Dedifferentiated amniotic fluid mesenchymal stem cell (primary cell): ENCODE measurements around the gene IFNLR1.

ENCODE experiments used
- DNase-seq: peaks from one replicate; pipeline ENCODE4 v3.0.0-alpha.2; 2016; ENCODE audit errors: extremely low spot score

IFNLR1 gene

DNA sequence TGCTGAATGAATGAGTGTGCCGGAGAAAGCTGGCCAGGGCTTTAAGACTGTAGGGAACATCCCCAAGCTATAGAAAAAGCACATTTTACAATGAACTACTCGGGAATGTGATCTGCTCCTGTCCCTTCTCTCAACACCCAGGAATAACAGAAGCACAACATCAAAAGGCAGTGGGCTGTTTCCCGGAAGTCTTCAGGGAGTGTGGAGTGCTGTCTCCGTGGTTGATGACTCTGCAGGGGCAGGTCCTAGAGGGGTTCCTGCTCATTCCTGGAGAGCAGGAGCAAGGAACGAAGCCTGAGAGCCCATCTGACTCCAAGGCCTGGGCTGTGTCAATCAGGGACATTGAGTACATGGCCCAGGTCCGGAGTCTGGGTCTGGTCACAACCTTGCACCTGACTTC is 39.3 kb downstream of the IFNLR1 start:
- no peak for DNase-seq

DNA sequence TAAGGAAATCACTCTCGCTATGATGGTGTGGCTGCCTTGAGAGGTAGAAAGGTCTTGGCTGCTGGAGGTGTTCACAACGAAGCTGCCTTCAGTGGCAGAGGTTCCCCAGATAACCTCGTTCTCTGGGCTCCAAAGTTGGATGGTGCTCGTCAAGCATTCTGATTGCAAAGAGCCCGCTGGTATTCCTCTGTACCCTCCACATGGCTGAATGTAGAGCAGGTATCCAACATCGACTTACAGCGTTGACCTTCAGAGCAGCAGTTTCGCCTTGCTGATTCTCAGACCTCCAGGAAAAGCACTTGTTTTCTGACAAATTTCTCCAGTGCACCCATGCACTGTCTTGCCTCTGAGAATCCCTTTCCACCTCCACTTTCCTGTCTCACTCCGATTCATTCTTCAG is 39.9 kb downstream of the IFNLR1 start:
- DNase-seq = no peak

DNA sequence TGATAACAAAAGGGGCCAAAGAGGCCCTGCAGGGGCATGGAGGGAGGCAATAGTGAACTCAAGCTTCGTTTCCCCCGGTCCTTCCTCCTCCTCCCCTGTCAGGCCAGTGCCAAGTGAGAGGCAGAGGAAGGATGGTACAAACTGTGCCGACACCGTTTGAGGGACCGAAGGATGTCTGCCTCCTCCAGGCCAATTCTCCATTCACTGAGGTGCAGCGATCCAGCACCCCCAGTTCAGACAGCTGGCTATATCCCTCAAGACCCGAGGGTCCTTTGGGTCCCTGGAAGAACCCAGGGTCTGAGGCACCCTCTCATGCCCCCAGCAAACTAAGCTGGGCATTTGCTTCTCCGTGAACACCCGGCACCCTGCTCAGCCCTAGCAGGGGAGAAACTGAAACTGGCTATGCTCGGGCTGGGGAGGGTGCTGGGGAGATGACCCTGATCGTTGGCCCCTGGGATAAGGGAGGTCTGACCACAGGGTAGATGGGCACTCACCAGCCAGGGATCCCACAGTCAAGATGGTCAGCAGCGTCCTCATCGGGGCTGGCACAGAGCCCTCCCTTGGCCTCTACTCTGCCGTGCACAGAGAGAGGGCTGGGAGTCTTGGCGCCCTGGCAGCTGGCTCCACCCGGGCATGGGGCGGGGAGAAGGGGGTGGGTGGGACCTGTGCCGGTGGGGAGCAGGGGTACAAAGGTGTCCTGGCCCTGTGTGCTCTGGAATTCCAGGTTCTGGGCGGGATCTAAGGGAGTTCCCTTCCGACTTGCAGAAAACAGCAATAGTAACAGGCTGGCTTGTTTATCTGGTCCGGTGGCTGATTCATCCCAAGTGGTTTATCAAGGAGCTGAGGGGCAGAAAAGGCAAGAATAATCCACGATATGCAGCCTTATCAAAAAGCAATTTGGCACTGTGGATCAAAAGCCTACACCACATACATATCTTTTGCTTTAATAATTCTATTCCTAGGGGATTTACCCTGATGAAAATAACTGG is 44.2 kb downstream of the IFNLR1 start, which contains the start of gene IL22RA1:
TSS of gene IL22RA1 (minus strand) at position 595 of the 989 bp plus-strand sequence. CDS start at position 537, 58 bp downstream.
- no peak for DNase-seq

DNA sequence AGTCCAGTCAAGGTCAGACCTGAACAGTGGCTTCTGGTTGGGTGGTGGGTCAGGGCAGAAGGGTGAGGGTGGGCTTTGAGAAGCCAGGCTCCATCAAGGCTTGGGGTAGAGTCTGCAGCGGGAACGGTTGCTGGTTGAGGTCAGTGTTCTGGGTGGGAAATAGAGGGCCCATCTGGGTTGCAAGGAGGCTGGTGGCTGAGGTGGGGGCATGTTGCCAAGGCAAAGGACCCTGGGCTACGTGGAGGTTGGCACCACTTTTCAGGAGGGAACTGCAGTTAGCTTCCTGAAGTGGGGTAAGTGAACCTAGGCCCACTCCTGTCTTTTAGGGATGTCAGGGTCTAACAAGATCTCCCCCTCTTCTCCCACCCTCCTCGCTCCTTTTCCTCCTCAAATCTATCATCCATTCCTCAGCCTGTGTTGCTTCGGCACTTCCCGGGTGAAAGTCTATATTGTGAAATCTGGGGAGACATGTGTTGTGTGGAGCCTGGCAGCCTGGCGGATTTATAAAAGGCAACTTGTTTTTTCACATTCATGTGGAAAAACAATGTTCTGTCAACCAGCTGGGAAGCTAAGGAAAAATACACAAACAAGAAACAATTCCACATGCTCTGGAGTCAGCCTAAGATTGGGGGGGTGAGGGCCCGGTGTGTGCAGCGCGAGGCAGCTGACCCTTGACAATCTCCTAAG is 45.6 kb downstream of the IFNLR1 start:
- no peak for DNase-seq

GRCh38 chr1:24140741-24141181 is 46.3 kb downstream of the IFNLR1 start:
- no peak for DNase-seq

DNA sequence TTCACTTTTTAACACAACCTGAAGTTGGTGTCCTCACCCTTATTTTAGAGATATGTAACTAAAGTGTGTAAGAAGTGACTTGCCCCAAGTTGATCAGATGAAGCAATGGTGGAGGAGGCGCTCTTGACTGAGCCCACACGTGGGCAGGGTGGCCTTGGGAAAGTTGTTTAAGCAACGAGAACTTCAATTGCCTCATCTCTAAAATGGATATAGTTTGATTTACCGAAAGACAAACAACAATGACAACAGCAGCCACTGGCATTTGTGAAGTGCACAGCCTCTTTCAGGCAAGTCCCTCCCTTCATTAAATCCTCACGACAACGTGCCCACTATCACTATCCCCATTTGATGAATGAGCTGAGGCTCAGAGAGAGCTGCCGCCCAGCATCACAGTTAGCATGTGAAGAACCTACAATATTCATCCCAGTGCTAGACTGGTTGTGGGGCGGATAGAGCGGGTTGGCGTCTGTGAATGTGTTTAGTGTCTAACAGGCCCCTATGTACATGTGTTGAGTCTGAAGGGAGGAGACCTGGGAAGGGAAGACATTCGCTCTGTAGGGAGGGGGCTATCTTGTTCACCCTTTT is 47.2 kb downstream of the IFNLR1 start:
- DNase-seq = no peak

DNA sequence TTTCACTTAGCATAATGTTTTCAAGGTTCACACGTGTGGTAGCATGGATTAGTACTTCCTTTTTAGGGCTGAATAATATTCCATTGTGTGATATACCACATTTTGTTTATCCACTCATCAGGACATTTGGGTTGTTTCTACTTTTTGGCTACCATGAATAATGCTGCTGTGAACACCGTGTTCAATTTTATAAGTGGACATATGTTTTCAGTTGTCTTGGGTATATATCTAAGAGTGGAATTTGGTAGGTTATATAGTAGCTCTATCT is 47.9 kb downstream of the IFNLR1 start:
- no peak for DNase-seq

DNA sequence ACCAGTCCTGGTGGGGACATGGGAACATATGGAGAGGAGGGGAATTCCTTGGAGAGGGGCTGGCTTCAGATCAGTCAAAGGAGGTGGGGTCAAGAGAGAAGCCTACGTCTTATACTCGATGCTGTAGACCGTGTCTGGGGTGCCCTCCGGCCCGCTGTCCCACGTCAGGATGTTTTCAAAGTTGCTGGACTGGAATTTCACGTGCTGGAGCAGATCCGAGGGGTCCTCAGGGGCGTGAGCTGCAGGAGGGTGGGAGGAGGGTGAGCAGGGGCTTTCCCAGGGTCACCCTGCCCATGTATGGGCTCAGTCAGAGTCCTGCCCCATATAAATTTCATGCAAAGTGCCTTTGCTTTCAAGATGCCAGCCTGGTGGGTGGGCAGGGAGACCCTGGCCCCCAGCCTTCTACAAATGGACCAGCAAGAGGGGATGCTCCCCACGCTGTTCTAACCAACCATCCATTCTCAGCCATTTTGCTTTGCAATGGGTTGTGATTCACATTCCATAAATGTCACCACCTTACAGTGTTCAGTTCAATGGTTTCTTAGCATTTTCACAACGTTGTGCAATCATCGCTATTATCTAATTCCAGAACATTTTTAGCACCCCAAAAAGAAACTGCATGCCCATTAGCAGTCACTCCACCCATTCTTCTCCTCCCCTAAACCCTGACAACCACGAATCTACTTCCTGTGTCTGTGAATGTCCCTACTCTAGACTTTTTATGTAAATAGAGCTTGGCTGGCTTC is 48.4 kb downstream of the IFNLR1 start:
- no peak for DNase-seq

DNA sequence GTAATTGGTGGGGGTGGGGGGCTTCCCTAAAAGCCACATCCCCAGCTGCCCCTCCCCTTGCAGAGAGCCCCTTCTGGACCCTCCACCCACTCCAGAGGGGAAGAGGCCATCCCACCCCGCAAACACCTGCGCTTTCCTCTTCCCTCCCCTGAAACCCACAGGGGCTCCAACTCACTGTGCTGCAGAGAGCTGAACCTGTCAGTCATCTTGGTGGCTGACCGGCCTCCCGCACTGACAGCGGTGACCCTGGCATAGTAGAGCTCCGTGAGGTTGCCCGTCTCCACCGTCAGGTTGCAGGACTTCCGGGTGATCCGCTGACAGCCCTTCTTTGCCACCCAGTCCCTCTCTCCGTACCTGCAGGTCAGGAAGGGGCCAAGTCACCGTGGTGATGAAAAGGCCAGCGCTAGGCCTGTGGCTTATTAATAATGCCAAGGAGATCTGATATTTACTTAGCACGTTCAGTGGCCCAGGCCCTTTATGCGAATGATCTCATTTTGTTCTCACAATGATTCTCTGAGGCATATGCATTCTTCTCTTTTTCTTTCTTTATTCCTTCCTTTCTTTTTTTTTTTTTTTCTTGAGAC is 50.0 kb downstream of the IFNLR1 start:
- no peak for DNase-seq

- no peak for DNase-seq
Measured at GRCh38 chr1:24134376-24134775, 52.7 kb downstream of the IFNLR1 start.

DNA sequence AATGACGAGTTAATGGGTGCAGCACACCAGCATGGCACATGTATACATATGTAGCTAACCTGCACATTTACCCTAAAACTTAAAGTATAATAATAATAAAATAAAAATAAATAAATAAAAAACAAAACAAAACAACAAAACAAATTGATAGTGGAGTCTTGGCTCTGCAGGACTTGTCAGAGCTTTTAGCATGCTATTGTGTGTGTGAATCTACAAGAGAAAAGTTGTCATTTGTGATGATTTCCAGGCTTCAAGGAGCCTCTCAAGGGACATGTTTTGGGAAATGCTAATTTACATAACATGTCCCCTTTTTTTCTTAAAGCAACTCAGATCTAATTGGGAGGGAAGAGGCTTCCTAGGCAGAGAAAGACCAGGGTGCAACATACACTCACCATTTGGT is 53.3 kb downstream of the IFNLR1 start:
- DNase-seq = no peak

GRCh38 chr1:24130385-24130784 is 56.7 kb downstream of the IFNLR1 start:
- no peak for DNase-seq

DNA sequence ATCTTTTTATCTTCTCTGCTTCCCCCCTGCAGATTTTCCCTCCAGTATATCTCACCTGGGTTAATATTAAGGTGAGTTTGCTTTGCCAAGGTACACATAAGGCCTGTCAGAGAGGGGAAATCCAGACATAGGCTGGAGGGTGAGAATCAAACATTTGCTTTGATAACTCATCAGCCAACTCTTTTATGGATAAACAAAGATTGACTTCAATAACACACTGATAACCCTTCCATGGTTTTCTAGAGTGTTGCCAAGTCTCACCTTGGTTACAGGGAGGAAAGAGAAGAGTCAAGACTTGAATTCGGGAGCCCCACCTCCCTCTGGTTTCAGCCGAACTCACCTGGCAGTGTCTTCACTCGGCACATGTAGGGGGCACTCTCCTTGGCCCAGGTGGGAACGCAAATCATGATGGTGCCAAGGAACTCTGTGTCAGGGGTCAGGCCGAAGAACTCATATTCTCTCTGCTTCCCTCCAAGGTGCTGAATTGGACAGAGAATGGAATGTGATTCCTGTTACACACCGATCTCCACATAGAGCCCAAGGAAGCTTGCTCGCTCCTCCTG is 59.2 kb downstream of the IFNLR1 start:
- DNase-seq = no peak

DNA sequence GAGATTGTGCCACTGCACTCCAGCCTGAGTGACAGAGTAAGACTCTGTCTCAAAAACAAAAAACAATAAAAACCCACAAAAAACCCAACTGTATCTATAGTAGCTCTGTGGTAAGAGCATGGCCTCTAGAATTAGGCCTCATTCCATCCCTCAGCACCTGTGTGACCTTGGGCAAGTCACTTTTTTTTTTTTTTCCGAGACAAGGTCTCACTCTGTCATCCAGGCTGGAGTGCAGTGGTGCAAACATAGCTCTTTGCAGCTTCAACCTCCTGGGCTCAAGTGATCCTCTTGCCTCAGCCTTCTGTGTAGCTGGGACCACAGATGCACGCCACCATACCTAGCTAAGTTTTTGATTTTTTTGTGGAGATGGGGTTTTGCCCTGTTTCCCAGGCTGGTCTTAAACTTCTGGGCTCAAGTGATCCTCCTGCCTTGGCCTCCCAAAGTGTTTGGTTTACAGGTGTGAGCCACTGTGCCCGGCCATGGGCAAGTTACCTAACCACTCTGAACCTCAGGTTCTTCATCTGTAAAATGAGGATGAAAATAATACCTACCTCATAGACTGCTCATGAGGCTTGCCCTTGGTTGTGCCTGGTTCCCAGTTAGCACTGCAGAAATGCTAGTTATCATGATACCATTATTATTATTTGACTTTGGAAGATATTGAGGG is 59.8 kb downstream of the IFNLR1 start:
- DNase-seq = no peak

DNA sequence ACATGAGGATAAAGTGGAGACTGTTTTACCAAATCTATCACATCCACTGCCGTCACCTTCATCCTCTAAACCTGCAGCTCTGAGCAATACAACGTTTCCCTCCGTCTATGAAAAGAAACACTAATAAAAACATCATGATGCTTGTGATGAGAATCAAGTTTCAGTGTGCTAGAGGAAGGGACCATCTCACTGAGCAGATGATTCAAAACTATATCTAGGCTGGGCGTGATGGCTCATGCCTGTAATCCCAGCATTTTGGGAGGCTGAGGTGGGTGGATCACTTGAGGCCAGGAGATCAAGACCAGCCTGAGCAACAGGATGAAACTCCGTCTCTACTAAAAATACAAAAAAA is 60.4 kb downstream of the IFNLR1 start:
- no peak for DNase-seq

- no peak for DNase-seq
Measured at GRCh38 chr1:24126018-24126671, 60.9 kb downstream of the IFNLR1 start.

DNA sequence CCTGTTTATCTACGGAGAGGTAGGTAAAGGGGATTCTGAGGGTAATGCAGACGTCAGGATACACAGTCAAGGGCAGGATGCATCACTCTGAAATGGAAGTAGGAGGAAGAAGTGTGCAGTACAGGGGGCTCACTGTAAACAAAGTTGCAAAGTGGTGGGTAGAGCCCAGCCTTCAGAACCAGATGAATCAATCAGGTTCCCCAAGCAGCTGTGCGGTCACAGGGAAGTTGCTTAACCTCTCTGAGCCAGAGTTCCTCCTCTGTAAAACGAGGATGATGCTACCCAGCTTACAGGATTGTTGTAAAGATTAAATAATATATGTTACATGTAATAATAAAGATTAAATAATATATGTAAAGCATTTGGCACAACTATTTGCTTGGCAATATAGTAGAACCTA is 61.6 kb downstream of the IFNLR1 start:
- DNase-seq = no peak

DNA sequence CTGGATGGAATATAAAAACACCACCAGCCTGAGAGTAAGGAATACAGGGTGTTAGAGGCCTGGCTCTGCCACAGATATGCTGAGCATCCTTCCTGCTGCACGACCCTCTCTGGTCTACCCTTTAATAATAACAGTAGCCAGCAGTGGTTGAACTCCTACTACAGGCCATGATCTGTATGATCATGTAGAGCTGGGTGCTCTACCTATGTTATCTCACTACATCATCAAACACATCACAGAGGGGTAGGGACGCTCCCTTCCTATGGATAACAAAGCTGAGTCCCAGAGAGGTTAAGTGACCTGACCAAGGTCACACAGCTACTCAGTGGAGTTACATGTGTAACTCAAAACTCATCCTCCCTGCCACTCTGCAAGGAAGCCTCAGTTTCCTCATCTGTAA is 62.1 kb downstream of the IFNLR1 start:
- DNase-seq = no peak

GRCh38 chr1:24123611-24124010 is 63.5 kb downstream of the IFNLR1 start:
- no peak for DNase-seq

DNA sequence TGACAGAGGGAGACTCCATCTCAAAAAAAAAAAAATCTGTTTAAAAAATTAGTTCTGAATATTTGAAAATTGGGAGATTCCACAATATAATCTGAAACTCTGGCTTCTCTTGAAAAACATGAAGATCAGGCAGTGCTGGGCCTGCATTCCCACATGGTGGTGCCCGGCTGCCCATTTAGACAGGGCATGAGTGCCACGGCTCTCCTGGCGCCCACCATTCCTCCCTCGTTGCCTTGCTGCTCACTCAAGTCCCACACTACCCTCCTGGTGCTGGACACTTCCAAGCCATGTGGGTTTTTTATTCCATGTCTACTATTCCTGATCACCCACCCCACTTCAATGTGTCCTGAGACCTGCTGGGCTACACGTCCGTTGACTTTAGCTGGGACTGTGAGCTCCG is 64.3 kb downstream of the IFNLR1 start:
- DNase-seq = no peak
